KOPT-K1 (cell line): ENCODE measurements around the gene IQCE.

ENCODE experiments used
- H3K27ac ChIP-seq: fragments of 200-600 bp; sonication (generic); 2 replicates; pipeline ENCODE4 v1.5.1; 2016; ENCODE audit warnings: antibody characterized with exemption, mild to moderate bottlenecking, low read depth, low read length; ENCODE audit not compliant: poor library complexity, severe bottlenecking
- H3K36me3 ChIP-seq: fragments of 200-600 bp; sonication (generic); 2 replicates; pipeline ENCODE4 v1.5.1; 2017; ENCODE audit warnings: antibody characterized with exemption, mild to moderate bottlenecking, low read length, moderate library complexity; ENCODE audit not compliant: insufficient read depth
- H3K9me3 ChIP-seq: fragments of 200-600 bp; sonication (generic); 2 replicates; pipeline ENCODE4 v1.5.1; 2017; ENCODE audit warnings: antibody characterized with exemption, low read length, mild to moderate bottlenecking; ENCODE audit not compliant: insufficient read depth, poor library complexity, severe bottlenecking

Gene IQCE

DNA sequence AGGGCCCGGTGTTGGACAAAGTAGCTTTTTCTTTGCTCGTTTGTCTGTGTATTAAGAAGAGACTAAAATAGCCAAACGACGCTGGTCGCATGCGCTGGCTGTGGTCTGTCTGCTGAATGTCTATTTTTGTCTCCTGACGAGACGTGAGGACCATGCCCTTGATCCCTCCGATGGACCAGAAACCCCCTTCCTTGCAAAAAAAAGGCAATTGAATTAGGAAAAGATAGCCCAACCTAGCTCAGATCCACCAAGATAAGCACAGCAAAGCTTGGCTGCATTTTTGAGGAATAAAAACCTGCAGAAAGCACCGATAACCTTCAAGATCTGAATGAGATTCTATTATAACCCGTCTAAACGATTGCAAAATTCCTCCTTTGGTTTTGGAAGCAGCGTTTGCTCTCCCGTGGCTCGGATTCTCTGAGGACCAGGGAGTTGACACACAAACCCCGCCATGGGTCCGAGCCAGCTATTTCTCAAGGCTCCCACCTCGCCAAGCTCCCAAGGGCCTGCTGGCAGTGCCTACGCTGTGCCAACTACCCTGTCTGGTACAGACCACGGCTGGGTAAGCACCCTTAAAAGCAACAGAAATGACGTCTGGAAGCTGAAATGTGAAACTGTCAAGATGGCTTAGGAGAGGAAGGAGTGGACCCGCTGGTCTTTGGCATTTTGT is 55.3 kb downstream of the IQCE start:
- H3K36me3 ChIP-seq = no peaks in the 10 kb centered on the region
- H3K27ac ChIP-seq = no peak overlapping the region
- no peaks in the 10 kb centered on the region for H3K9me3 ChIP-seq

- no peaks in the 10 kb centered on the region for H3K36me3 ChIP-seq
- H3K27ac ChIP-seq = no peak overlapping the region
- H3K9me3 ChIP-seq = no peaks in the 10 kb centered on the region
These were observed 56.0 kb downstream of the IQCE start for GRCh38 chr7:2614631-2615330.

DNA sequence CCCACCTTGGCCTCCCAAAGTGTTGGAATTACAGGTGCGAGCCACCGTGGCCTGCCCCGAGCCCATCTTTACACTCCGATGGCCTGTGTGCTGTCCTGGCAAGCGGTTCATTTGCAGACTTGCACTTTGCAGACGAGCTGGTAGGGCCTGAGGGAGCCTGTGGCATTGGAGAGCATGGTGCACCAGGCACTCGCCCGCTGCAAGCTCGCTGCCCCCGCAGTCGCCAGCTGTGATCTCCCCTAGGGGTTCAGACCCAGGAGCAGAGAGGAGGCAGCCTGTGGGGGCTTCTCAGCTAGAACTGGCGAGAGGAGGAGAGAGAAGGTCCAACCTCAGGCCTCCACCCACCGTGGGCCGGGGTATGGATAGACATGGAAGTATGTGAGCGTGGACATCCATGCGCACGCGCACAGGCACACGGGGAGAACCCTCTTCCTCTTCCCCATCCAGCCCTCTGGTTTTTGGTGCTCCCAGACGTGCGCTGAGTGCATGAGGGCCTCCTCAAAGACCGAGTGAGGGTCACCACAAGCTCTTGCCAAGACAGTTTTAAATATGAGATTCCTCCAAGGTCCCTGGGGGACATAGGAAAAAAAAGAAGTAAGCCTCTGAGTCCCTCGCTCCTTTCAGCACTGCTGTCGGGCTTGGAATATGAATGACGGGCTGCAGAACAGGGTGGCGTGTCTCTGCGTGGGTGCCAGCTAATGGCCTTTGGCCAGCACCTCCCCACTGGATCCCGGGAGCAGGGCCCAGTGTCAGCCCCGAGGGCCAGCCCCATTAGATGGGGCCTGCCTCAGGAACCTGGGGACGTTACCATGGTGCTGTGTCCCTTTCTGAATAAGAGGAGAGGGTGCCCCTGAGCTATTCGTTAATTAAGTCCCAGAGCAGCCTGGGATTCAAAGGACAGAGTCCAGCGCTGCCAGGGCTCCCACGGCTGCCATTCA is 57.9 kb downstream of the IQCE start:
- Histone ChIP-seq H3K36me3 (no peaks in the 10 kb centered on the region), H3K9me3 (no peaks in the 10 kb centered on the region), H3K27ac (no peak overlapping the region)

GRCh38 chr7:2617325-2617905 is 58.6 kb downstream of the IQCE start:
- Histone ChIP-seq H3K27ac (no peak overlapping the region), H3K9me3 (no peaks in the 10 kb centered on the region), H3K36me3 (no peaks in the 10 kb centered on the region)

DNA sequence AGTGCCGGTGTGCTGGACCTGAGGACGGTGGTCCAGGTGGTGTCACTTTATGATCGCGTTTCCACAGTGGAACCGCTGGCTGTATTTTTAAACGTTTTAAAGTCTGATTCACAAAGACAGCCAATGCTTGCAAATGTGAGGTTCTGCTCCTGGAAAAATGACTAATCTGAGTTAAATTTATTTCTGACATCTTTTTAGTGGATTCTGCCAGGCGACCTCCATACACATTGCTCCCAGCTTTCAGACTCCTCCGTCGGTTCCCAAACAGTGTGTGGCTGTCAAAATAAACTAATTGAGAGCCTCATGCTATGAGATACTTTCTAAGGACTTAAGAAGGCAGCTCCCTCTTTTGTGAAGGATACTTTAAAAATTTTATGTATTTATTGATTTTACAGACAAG is 60.3 kb downstream of the IQCE start:
- H3K9me3 ChIP-seq = no peaks in the 10 kb centered on the region

GRCh38 chr7:2621061-2621828 is 62.5 kb downstream of the IQCE start:
- no peaks in the 10 kb centered on the region for H3K36me3 ChIP-seq
- no peaks in the 10 kb centered on the region for H3K9me3 ChIP-seq
- no peak overlapping the region for H3K27ac ChIP-seq

More for the DNA sequence above, 60.3 kb downstream of the IQCE start:
- Histone ChIP-seq H3K36me3 (no peaks in the 10 kb centered on the region), H3K27ac (no peak overlapping the region)

- H3K9me3 ChIP-seq = no peaks in the 10 kb centered on the region
- H3K27ac ChIP-seq = no peak overlapping the region
- H3K36me3 ChIP-seq = no peaks in the 10 kb centered on the region
These were observed 63.3 kb downstream of the IQCE start for GRCh38 chr7:2621948-2622640.

DNA sequence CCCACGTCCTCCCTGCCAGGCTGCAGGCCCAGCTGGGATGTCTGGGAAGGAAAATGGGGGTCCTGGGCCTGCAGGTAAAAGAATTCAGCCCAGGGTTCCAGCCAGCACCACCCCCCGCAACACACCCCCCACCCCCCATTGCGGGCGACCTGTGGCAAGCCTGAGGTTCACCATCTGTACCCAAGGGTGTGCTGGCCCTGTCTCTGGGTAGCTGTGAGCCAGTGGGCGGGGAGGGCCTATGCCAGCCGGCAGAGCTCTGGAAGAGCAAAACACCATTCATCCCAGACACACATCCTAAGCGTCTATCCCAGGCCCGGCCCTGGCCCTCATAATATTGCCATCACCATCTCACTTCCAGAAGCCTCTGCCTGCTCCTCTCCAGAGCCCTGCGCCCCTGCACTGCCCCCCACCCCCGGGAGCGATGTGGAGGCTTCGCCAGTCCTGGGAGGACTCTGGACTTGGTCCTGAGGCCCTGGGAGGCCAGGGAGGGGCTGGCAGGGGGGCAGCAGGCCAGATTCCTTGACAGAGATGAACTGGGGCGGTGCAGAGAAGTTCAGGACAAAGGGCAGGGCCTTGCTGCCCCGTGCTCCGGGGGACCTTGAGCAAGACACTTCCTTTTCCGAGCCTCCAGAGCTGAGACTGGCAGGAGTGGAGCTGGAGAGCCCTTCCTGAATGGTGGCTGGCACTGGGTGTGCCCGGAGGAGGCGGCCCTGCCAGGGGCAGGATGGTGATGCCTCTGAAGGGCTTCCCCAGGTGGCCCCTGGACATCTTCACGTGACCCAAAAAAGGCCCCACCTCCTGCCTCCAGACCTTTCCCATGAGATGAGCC is 64.3 kb downstream of the IQCE start:
- Histone ChIP-seq H3K36me3 (no peaks in the 10 kb centered on the region), H3K9me3 (no peaks in the 10 kb centered on the region), H3K27ac (no peak overlapping the region)

GRCh38 chr7:2623698-2624014 is 64.9 kb downstream of the IQCE start:
- H3K36me3 ChIP-seq = no peaks in the 10 kb centered on the region
- no peaks in the 10 kb centered on the region for H3K9me3 ChIP-seq
- H3K27ac ChIP-seq = no peak overlapping the region

DNA sequence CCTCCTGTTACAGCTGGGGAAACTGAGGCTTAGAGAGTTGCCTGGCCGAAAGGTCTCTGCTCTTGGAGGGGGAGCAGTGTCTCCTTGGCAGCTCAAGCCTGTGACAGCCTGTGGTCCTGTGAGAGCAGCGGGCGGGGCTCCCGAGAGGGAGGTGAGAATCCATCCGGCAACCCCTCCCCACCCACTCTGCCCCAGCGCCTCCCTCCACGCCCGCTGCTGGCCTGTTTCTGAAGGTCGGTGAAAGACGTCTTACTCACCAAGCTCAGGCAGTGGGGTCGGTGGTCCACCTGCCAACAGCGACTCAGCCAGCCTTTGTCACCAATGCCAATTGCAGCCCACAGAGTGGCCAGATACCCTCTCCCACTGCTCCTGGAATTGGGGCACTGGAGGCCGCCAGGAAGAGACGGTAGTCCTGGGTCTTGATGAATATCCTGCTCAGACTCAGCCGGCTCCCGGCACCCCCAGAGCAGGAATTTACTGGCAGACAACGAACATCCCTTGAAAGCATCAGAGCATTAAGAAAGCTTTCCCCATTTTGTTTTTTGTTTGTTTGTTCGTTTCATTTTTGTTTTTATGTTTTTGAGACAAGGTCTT is 65.6 kb downstream of the IQCE start:
- Histone ChIP-seq H3K27ac (no peak overlapping the region), H3K9me3 (no peaks in the 10 kb centered on the region), H3K36me3 (no peaks in the 10 kb centered on the region)

- no peak overlapping the region for H3K27ac ChIP-seq
- no peaks in the 10 kb centered on the region for H3K9me3 ChIP-seq
- H3K36me3 ChIP-seq = no peaks in the 10 kb centered on the region
These were observed 67.8 kb downstream of the IQCE start for GRCh38 chr7:2626498-2627117.

DNA sequence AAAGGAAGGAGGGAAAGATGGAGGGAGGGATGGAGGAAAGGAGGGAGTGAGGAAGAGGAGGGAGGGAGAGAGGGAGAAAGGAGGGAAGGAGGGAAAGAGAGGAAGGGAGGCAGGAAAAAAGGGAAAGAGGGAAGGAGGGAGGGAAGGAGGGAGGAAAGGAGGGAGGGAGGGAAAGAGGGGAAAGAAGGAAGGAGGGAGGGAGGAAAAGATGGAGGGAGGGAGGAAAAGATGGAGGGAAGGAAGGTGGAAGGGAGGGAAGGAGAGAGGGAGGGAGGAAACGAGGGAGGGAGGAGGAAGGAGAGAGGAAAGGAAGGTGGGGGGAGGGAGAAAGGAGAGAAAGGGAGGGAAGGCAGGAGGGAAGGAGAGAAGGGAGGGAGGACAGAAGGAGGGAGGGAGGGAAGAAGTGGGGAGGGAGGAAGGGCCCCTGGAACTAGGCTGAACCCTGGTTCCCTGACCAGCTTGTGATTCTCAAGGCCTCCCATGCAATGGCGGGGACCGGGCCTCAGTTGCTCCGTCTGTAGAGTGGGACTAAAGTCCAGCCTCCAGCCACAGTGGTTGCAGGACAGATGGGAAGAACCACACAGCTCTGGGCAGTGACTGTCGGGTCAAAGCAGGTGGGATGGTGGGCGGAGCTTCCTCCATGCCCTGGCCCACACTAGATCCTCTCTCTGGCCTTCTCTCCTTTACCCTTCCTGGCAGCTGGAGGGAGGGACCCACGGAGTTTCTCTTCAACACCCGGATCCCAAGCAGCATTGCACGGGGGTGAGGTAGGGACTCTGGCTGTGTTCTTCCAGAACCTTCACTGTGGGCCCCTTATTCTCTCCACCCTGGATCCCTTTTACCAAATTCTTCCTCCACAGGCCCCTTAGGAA is 68.7 kb downstream of the IQCE start:
- H3K27ac ChIP-seq = no peak overlapping the region
- H3K9me3 ChIP-seq = no peaks in the 10 kb centered on the region
- H3K36me3 ChIP-seq = no peaks in the 10 kb centered on the region
